SK-N-MC (cell line): ENCODE results near the gene PDIA4.

Source experiments
- DNase-seq: peaks from one replicate; pipeline ENCODE4 v3.0.0-alpha.2; 2011; ENCODE audit warnings: low read depth, low spot score
- H3K27ac ChIP-seq: fragments of 200-600 bp; sonication (generic); 2 replicates; pipeline ENCODE4 v1.5.1; 2016; ENCODE audit warnings: mixed run types
- H3K36me3 ChIP-seq: fragments of 200-600 bp; sonication (generic); 2 replicates; pipeline ENCODE4 v1.6.1; 2017; ENCODE audit warnings: antibody characterized with exemption, low read length, mixed read lengths; ENCODE audit not compliant: insufficient read depth
- H3K4me3 ChIP-seq: fragments of 200-600 bp; sonication (generic); 2 replicates; pipeline ENCODE4 v1.5.1; 2016
- H3K9ac ChIP-seq: fragments of 200-600 bp; sonication (generic); 2 replicates; pipeline ENCODE4 v1.8.0; 2017; ENCODE audit warnings: mixed run types, mixed read lengths; ENCODE audit not compliant: insufficient read length
- H3K9me3 ChIP-seq: fragments of 200-600 bp; sonication (generic); 2 replicates; pipeline ENCODE4 v1.6.1; 2017; ENCODE audit warnings: low read depth, mild to moderate bottlenecking, antibody characterized with exemption, low read length, moderate library complexity, mixed read lengths
- EZH2 ChIP-seq: fragments of 200-600 bp; sonication (generic); IDR thresholded peaks from one replicate; pipeline ENCODE4 v1.6.1; 2017; ENCODE audit warnings: antibody characterized with exemption
- FOXP2 ChIP-seq: optimal IDR thresholded peaks from 2 replicates; pipeline ENCODE3; 2011; ENCODE audit warnings: mild to moderate bottlenecking, moderate library complexity; ENCODE audit not compliant: insufficient read depth; ENCODE audit errors: extremely low read length, control extremely low read depth
- POLR2AphosphoS5 ChIP-seq: IDR thresholded peaks from 2 replicates; pipeline ENCODE4 v1.6.1; 2012; ENCODE audit warnings: mild to moderate bottlenecking, low read depth, low read length, borderline replicate concordance

PDIA4 gene

GRCh38 chr7:148973256-148973655 is 55.0 kb downstream of the PDIA4 start:
- no peaks in the 10 kb centered on the region for H3K9me3 ChIP-seq
- TF ChIP-seq FOXP2 (no peak), EZH2 (no peak), POLR2AphosphoS5 (no peak)

GRCh38 chr7:148972375-148972774 is 55.9 kb downstream of the PDIA4 start:
- H3K4me3 ChIP-seq: no peak overlapping the region
- no peaks in the 10 kb centered on the region for H3K9me3 ChIP-seq
- no peaks in the 10 kb centered on the region for H3K36me3 ChIP-seq
- no peak for DNase-seq
- no peak for TF ChIP-seq POLR2AphosphoS5
- TF ChIP-seq EZH2: no peak
- TF ChIP-seq FOXP2: no peak
- H3K9ac ChIP-seq: no peak overlapping the region
- no peak overlapping the region for H3K27ac ChIP-seq

More at GRCh38 chr7:148973256-148973655, 55.0 kb downstream of the PDIA4 start:
- H3K4me3 ChIP-seq: no peak overlapping the region
- H3K9ac ChIP-seq: no peak overlapping the region
- H3K27ac ChIP-seq: no peak overlapping the region
- no peaks in the 10 kb centered on the region for H3K36me3 ChIP-seq
- no peak for DNase-seq

- H3K4me3 ChIP-seq: no peak overlapping the region
- no peaks in the 10 kb centered on the region for H3K36me3 ChIP-seq
- no peak for DNase-seq
- no peaks in the 10 kb centered on the region for H3K9me3 ChIP-seq
- H3K9ac ChIP-seq: no peak overlapping the region
- TF ChIP-seq POLR2AphosphoS5 (no peak), EZH2 (no peak), FOXP2 (no peak)
- no peak overlapping the region for H3K27ac ChIP-seq
Observed at GRCh38 chr7:148967602-148968001, 60.7 kb downstream of the PDIA4 start.

GRCh38 chr7:148967032-148967372 is 61.3 kb downstream of the PDIA4 start:
- Histone ChIP-seq H3K9me3 (no peaks in the 10 kb centered on the region), H3K4me3 (no peak overlapping the region; the same call in 1 of the 2 replicates), H3K27ac (no peak overlapping the region)

GRCh38 chr7:148964483-148965267 is 63.6 kb downstream of the PDIA4 start:
- H3K4me3 ChIP-seq: peak overlapping the region; percentile 2; the same call in 1 of the 2 replicates
- H3K36me3 ChIP-seq: no peaks in the 10 kb centered on the region
- H3K9me3 ChIP-seq: no peaks in the 10 kb centered on the region
- peak overlapping the region; percentile 52 for H3K27ac ChIP-seq
- no peak for DNase-seq
- TF ChIP-seq FOXP2 (no peak), EZH2 (no peak), POLR2AphosphoS5 (no peak)
- peak overlapping the region; percentile 17 for H3K9ac ChIP-seq

More at GRCh38 chr7:148967032-148967372, 61.3 kb downstream of the PDIA4 start:
- H3K9ac ChIP-seq: no peak overlapping the region
- no peak for DNase-seq
- TF ChIP-seq POLR2AphosphoS5 (no peak), FOXP2 (no peak)
- no peaks in the 10 kb centered on the region for H3K36me3 ChIP-seq

- H3K9ac ChIP-seq: peak overlapping the region; percentile 17
- no peaks in the 10 kb centered on the region for H3K36me3 ChIP-seq
- peak overlapping the region; percentile 52 for H3K27ac ChIP-seq
- no peak for DNase-seq
- TF ChIP-seq FOXP2: no peak
- no peak for TF ChIP-seq POLR2AphosphoS5
- no peak for TF ChIP-seq EZH2
- no peaks in the 10 kb centered on the region for H3K9me3 ChIP-seq
- peak overlapping the region; percentile 89 for H3K4me3 ChIP-seq
Observed at GRCh38 chr7:148963583-148964482, 64.5 kb downstream of the PDIA4 start.

GRCh38 chr7:148962823-148963582 is 65.3 kb downstream of the PDIA4 start:
- Histone ChIP-seq H3K27ac (peak overlapping the region; percentile 92), H3K4me3 (peak overlapping the region; percentile 89), H3K36me3 (no peaks in the 10 kb centered on the region), H3K9ac (peak overlapping the region; percentile 93), H3K9me3 (no peaks in the 10 kb centered on the region)
- no peak for TF ChIP-seq FOXP2
- TF ChIP-seq POLR2AphosphoS5: no peak
- TF ChIP-seq EZH2: no peak
- peak; percentile 84 for DNase-seq

GRCh38 chr7:148962440-148962822 is 65.9 kb downstream of the PDIA4 start:
- H3K9me3 ChIP-seq: no peaks in the 10 kb centered on the region
- H3K9ac ChIP-seq: no peak overlapping the region
- TF ChIP-seq EZH2 (no peak), FOXP2 (no peak)
- no peaks in the 10 kb centered on the region for H3K36me3 ChIP-seq
- peak overlapping the region; percentile 52 for H3K27ac ChIP-seq
- no peak for DNase-seq
- peak overlapping the region; percentile 89 for H3K4me3 ChIP-seq
